Measurements from ENCODE around the gene SIPA1L3. TPM values are rescaled to one million over a fixed set of nuclear protein-coding genes. Genes with fewer than 3 reads are reported as not detected.
"Not testable (repeated sequence)": the region's sequence is repeated elsewhere in the genome, so short reads cannot be mapped to it uniquely, and the experiment has no call there.

Gene SIPA1L3
- total RNA-seq, 1 donor from 2014 or later = 14.5 TPM

DNA sequence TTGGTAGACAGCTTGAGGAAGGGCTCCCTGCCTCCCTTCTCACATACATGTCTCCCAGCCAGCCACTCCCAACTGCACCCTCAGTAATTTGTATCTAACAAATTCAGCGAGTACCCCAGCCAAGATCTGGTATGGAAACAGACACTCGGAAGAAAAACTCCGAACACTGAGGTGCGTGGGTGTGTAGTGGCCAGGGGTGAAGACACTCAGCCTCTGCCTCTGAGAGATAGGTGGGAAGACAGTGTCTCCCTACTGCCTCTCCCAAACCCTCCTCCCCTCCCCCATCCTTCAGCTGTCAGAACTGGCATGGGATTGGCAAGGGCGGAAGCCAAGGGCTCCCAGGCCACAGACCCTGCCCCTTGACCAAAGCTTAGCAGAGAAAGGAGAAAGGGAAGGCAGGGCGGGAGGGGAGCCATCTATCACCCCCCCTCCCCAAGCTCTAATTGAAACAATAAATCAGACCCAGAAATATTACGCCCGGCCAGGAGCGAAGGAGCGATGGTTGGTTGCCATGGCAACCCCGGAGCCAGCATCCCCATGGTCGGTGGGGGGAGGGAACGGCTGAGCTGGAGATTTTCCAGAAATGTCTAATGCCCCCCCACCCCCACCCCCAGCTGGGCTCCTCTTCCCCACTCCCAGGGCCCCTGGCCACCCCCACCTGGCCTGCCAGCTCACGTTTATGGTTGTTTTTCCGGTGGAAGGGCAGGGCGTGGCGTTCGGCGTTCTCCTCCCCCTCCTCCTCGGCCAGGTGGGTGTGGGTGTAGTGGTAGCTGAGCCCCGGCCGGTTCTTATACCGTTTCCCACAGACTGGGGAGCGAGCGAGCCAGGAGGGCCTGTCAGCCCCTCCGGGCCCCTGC lies 310.0 kb downstream of the SIPA1L3 start:
- DNase-seq = no peak

DNA sequence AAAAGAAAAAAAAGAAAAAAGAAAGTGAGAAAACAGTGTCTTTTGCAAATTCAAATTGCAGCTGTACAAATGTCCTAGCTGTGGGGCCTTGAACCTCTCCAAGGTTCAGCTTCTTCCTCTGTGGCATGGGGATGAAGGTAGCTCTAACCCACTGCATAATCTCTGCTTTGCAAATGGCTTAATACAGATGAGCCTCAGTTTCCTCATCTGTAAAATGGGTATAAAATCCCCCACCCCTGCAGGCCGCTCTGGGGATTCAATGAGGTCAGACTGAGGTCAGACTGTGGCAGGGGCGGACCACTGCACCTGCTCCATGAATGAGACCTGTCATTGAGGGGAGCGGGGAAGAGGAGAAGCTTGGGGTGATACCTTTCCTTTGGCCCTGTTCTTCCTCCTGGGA lies 311.2 kb downstream of the SIPA1L3 start:
- DNase-seq = no peak

DNA sequence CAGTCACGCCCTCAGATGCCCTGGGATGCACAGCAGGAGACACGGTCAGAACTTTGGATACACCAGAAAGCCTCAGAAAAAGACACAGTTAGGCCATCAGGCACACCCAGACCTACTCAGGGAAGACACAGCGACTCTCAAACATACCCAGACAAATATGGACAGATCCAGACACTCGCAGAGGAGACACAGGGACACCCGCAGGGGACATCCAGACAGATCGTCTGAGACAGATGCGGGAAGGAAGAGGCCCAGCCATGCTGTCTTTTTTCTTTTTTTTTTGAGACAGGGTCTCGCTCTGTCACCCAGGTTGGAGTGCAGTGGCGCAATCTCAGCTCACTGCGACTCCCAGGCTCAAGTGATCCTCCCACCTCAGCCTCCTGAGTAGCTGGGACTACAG lies 312.2 kb downstream of the SIPA1L3 start:
- DNase-seq = no peak

DNA sequence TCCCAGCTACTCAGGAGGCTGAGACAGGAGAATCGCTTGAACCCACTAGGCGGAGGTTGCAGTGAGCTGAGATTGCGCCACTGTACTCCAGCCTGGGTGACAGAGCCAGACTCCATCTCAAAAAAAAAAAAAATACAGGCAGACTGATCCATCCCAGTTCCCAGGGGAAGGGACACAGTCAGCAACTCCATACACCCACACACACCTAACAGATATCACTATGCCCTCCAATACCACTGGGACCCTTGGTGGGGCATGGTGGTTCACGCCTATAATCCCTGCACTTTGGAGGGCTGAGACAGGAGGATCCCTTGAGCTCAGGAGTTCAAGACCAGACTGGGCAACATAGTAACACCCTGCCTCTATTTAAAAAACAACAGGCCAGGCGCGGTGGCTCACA lies 314.4 kb downstream of the SIPA1L3 start:
- no peak for DNase-seq

DNA sequence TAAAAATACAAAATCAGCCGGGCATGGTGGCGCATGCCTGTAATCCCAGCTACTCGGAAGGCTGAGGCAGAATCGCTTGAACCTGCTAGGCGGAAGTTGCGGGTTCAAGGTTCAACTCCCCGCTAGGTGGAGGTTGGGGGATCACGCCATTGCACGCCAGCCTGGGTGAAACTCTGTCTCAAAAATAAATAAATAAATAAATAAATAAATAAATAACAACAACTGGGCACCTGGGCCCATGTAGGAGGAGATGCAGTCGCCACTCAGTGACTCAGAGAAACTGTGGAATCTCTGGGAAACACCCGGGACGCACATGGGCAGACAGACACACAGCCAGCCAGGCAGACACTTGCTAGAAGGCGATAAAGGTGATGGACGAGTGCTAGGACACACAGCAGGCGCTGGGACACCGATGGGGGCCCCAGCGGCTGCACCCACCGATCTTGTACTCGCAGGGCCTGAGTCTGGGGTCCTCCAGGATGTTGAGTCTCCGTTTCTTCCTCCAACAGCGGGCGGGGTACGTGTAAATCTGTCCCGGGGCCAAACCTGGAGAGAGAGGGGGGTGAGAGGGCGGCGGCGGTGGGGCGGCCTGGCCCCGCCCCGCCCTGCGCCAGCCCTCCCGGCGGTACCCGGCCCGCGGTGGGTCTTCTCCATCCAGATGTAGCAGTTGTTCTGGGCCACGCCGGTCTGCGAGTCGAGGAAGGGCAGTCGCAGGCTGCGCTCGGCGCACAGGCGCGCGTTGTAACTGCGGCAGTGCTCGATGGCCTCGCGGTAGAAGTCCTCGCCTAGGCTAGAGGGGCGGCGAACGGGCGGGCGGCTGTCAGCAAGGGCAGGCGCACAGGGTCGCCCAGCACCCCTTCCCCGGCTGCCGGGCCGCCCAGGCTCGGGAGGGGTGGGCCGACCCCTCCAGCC lies 315.2 kb downstream of the SIPA1L3 start:
- DNase-seq = no peak

DNA sequence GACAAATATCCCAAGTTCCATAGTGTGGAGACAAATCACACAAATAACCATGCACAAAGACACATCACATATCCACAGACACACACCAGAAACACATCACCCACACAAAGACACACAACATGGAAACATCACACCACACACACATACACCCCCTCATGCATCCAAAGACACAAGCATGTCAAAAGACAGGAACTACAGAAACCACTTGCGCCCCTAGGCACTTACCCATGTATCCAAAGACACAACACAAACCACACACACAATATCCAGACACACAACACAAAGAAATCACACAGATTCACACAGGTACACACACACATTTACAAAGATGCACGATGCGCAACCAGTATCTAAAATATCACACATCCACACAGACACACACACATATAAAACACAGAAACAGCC lies 316.1 kb downstream of the SIPA1L3 start:
- no peak for DNase-seq

DNA sequence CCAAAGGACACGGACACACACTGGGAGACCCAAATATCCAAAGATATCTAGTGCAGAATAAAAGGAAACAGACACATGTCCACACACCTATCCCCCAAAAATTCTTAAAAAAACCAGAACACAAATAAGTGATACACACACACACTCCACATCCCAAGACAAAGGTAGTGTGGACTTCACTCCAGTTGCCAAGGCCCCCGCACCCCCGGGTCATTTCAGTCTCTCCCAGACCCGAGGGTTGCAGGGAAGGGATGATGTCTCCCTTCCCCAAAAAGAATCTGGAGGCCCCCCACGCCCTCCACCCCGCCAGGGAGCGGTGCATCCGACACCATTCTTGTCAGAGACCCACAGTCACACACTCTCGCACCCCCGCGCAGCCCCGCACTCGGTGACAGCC lies 316.6 kb downstream of the SIPA1L3 start:
- no peak for DNase-seq

DNA sequence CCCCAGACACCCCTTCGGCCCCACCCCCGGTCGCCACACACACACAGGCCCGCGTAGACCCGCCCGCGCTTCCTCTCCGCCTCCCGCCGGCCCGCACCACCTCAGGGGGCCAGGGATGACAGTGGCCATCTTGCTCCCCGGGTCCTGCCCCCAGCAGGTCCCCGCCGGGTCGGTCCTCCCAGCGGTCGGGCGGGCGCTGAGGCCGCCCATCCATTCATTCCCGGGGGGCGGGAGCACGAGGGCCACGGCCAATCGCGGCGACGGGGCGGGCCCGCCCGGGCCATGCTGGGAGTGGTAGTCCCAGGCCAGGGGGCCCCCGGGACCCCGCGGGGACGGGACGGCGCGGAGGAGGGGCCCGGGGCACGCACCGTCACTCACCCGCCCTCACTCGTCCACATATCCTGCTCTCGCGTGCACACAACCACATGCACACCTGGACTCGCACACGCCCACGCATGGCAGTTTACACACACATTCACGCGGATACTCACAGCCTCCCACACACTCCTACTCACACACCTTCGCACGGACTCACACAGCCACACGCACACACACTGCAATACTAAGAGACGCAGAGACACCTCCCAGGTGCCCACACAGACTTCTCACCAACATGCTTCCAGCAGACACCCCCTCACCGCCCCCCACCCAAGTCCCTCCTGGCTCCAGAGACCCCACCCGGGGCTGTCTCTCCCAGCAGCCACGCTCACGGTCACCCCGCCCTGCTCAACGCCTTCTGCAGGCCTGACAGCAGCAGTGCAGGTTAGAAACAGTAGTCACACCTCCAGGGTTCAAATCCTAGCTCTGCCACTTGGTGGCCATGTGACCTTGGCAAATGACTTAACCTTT lies 317.2 kb downstream of the SIPA1L3 start, which contains the start of gene DPF1:
DPF1 (minus strand) TSS at position 209 of the 849 bp plus-strand sequence; CDS start at position 129, 80 bp downstream.
- DNase-seq = peak; percentile 69

DNA sequence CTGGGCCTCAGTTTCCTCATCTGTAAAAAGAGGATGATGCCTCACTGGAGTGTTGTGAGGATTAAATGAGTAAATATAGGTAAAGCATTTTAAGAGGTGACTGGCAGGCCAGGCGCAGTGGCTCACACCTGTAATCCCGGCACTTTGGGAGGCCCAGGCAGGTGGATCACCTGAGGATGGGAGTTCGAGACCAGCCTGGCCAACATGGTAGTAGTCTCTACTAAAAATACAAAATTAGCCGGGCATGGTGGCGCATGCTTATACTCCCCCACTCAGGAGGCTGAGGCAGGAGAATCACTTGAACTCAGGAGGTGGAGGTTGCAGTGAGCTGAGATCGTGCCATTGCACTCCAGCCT lies 317.8 kb downstream of the SIPA1L3 start:
- not testable (repeated sequence) for DNase-seq

DNA sequence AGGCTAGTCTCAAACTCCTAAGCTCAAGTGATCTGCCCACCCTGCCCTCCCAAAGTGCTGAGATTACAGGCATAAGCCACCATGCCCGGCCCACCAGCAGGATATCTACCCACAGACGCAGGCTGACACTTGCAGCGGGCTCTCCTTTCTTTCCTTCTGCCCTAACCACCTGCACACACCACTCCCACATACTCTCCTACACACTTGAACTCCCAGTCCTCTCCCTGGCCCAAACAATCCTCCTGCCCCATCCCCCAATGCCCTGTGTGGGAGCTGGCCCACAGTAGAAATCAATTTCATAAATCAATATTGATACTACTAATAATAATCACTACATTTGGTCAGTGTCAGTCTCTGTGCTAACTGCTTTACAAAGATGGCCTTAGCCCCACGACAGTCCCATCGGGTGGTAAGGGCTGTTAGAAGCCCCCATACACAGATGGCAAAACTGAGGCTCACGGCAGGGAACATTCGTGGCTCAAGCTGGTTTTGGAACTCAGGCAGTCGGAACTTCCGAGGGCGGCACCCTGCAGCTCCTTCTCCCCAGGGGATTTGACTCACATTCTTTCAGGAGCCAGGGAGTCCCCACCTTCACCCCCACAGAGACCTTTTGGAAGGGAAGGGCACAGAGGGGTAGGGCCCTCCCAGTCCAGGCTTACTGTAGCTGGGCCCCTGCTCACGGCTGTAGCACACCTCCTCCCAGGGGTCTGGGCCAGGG lies 320.4 kb downstream of the SIPA1L3 start:
- no peak for DNase-seq

DNA sequence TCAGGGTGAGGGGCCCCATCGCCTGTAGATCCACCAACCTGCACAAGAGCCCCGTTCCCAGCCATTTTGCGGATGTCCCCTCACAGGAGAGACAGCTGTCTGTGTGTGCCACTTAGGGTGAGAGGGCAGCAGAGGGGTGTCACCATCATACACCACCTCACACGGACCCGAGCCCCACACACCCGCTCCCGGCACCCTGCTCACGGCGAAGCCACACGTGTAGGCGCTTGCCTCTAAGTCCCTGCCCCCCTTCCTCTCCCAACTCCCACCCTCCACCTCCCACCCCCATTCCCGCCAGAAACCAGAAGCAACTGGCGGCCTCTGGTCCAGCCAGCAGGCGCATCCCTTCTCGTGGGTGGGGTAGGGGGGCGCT lies 321.0 kb downstream of the SIPA1L3 start:
- no peak for DNase-seq

DNA sequence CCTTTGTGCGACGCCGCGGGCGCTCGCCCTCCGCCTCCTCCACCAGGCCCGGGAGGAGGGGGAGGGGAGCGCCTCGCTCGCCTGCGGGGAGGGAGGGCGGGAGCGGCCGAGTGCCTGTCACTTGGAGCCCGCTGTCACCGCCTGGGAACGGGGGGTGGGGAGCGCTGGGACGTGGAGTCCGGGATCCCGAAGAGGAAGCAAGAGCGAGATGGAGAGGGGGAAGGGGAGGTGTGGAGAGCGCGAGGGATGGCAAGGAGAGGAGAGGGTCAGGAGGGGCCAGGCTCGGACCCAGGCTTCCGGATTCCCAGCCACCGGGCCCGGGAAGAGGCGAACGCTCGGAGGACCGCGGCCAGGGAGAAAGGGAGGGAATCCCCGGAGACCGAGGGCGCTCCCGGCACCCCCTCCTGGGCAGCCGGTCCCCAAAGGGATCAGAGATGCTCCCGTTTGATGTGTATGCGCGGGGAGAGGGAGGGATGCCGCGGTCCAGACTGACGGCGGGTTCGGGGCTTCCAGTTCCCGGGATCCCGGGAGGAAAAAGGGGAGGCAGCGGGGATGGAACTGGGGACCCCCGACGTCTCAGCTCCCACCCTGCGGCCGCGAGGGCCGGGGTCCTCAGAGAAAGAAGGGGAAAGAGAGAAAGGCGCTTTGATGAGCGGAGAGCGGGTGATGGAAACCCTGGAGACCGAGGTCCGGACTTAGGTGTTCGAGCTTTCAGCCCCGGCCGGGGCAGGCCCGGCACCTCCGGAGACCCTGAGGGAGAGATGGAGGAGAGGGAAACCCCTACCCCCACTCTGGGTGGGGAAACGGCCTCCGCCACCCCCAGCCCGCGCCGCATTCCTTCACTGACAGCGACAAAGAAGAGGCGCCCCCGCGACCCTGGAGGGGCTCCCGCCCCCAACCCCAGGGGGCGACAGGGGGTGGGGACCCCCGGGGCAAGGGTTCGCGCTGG lies 321.8 kb downstream of the SIPA1L3 start:
- no peak for DNase-seq

DNA sequence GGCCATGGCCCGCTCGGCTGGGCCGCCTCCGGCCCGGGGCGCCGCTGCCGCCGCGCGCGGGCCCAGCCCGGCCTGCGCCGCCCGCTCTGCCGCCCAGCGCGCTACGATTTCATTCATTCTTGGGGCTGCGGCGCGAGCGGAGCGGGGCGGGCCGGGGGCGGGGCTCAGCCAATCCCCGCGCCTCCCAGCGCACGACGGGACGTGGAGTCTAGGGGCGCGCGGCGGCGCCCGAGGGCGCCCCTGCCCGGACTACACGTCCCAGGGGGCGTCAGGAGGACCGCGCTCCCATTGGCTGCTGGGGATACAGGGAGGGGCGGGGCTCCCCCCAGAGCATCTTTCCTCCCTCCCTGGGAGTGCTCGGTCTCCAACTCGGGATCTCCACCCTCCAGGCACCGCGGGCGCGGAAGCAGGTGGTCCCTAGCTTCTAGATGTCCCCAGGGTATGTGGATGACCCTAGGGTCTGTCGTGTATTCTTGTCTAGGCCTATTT lies 322.6 kb downstream of the SIPA1L3 start:
- DNase-seq = peak; percentile 80

DNA sequence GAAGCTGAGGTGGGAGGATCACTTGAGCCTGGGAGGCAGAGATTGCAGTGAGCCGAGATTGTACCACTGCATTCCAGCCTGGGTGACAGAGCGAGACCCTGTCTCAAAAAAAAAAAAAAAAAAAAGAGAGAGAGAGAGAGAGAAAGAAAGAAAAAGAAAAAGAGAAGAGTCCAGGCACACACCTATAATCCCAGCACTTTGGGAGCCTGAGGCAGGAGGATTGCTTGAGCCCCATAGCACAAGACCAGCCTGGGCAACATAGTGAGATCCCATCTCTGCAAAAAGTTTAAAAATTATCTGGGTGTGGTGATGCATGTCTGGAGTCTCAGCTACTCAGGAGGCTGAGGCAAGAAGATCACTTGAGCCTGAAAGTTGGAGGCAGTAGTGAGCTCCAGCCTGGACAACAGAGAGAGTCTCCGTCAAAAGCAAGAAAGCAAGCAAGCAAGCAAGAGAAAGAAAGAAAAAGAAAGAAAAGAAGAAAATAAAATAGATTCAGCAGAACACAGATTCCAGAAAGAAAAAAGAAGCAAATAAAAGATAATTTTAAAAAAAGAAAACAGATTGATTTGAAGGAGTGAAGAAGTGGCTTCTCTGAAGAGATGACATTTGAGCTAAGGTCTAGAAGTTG lies 323.6 kb downstream of the SIPA1L3 start:
- not testable (repeated sequence) for DNase-seq

DNA sequence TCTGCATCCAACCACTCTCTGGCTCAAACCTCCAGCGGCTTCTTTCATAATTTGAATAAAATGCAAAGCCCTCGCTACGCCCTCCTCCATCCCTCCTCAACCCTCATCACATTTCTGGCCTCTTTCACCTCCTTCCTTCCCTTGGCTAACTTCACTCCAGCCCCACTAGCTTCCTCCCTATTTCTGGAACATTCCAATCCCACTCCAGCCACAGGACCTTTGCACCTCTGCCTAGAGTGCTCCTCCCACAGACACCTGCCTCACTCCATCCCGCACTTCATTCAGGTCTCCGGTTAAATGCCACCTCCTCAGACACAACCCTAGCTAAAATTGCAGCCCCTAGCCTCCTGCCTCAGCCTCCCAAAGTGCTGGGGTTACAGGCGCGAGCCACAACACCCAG lies 324.9 kb downstream of the SIPA1L3 start:
- no peak for DNase-seq

DNA sequence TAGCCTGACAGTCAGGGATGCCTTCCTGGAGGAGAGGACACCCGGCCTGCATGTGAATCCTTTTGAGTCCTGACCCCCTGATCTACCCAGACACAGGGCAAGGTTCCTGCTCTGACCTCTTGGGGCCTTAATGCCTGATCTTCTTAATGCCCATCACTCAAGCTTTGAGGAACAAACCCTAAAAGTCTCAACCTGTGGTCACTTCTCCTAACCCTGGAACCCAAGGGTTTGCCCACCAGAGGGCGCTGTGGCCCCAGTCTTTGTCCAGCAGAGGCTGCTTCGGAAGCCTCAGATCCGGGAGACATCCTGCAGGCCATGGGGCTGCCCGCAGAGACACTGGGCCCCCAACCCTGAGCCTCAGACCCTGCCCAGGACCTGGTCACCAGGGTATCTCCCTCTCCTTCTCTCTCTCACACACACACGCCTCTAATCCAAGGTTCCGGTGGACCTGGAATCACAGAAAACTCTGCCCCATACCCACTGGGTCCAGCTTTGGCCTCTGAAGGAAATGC lies 326.8 kb downstream of the SIPA1L3 start:
- peak; percentile 87 for DNase-seq

DNA sequence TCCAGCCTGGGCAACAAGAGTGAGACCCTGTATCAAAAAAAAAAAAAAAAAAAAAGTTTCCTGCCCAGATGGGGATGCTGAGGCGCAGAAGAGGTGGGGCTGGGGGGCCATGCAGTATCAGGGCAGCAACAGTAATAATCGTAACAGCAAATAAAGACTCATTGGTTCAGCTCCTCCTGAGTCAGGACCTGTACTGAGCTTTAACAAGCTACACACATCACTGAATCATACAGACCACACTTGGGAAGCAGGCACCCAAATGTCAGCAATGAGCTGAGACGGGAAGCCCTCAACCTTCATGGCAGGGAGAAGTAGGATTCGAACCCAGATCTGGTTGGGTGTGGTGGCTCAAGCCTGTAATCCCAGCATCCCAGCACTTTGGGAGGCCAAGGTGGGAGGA lies 327.6 kb downstream of the SIPA1L3 start:
- no peak for DNase-seq

DNA sequence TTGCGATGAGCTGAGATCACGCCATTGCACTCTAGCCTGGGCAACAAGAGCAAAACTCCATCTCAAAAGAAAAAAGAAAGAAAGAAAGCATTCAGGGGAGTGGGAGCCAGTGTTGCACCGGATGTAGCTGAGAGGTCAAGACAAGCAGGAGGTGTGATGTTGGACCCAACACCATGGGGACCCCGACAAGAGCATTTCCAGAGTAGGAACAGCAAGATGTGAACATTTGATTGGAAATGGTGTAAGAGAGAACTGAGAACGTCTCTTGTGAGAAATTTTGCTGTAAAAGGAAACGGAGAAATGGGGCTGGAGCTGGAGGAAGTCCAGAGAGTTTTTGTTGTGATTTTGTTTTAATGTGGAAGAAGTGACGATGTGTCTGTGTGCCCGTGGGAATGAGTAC lies 332.8 kb downstream of the SIPA1L3 start:
- no peak for DNase-seq

DNA sequence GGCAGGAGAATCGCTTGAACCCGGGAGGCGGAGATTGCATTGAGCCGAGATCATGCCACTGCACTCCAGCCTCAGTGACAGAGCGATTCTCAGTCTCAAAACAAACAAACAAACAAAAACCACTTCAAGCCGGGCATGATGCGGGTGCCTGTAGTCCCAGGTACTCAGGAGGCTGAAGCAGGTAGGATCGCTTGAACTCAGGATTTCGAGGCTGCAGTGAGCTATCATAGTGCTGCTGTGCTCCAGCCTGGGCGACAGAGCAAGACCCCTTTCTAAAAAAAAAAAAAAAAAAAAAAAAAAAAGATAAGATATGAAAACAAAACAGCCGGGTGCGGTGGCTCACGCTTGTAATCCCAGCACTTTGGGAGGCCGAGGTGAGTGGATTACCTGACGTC lies 336.3 kb downstream of the SIPA1L3 start:
- no peak for DNase-seq
